CD4-positive, alpha-beta T cell treated with Interleukin-10 for 1 hour (primary cell): ENCODE measurements around the gene RHOT2.

Source experiments
- DNase-seq: peaks from one replicate; pipeline ENCODE4 v3.0.0-alpha.2; 2020

Gene RHOT2

GRCh38 chr16:702341-702740 lies 34.4 kb downstream of the RHOT2 start:
- no peak for DNase-seq

GRCh38 chr16:703406-703805 lies 35.5 kb downstream of the RHOT2 start:
- no peak for DNase-seq

- DNase-seq: no peak
Observed at GRCh38 chr16:704047-704446, 36.1 kb downstream of the RHOT2 start.

GRCh38 chr16:704552-705380 lies 36.8 kb downstream of the RHOT2 start:
- no peak for DNase-seq

- no peak for DNase-seq
Observed at GRCh38 chr16:705431-706188, 37.7 kb downstream of the RHOT2 start, which contains the start of gene FBXL16. FBXL16 (minus strand) TSS chr16:705801; CDS start chr16:697405, 8,396 bp downstream.

GRCh38 chr16:706189-707061 lies 38.5 kb downstream of the RHOT2 start:
- no peak for DNase-seq

- DNase-seq: no peak
Observed at GRCh38 chr16:707062-707538, 39.2 kb downstream of the RHOT2 start.

GRCh38 chr16:708019-708418 lies 40.1 kb downstream of the RHOT2 start:
- no peak for DNase-seq

- no peak for DNase-seq
Observed at GRCh38 chr16:708959-709358, 41.0 kb downstream of the RHOT2 start.

- no peak for DNase-seq
Observed at GRCh38 chr16:709566-710499, 41.9 kb downstream of the RHOT2 start.

GRCh38 chr16:710500-711075 lies 42.7 kb downstream of the RHOT2 start:
- no peak for DNase-seq

- DNase-seq: no peak
Observed at GRCh38 chr16:711084-711483, 43.2 kb downstream of the RHOT2 start.

GRCh38 chr16:711548-712320 lies 43.8 kb downstream of the RHOT2 start:
- DNase-seq: peak; percentile 81

GRCh38 chr16:712740-713250 lies 44.9 kb downstream of the RHOT2 start:
- peak; percentile 60 for DNase-seq

GRCh38 chr16:714079-714478 lies 46.1 kb downstream of the RHOT2 start:
- no peak for DNase-seq

- DNase-seq: peak; percentile 90
Observed at GRCh38 chr16:714558-715476, 46.9 kb downstream of the RHOT2 start, which contains the start of gene METRN. METRN (plus strand) TSS chr16:715118; CDS start chr16:715290, 172 bp downstream.

GRCh38 chr16:715477-716199 lies 47.7 kb downstream of the RHOT2 start:
- no peak for DNase-seq

- DNase-seq: no peak
Observed at GRCh38 chr16:716200-716568, 48.3 kb downstream of the RHOT2 start.
